ENCODE measurements around the gene FERMT1.

DNA sequence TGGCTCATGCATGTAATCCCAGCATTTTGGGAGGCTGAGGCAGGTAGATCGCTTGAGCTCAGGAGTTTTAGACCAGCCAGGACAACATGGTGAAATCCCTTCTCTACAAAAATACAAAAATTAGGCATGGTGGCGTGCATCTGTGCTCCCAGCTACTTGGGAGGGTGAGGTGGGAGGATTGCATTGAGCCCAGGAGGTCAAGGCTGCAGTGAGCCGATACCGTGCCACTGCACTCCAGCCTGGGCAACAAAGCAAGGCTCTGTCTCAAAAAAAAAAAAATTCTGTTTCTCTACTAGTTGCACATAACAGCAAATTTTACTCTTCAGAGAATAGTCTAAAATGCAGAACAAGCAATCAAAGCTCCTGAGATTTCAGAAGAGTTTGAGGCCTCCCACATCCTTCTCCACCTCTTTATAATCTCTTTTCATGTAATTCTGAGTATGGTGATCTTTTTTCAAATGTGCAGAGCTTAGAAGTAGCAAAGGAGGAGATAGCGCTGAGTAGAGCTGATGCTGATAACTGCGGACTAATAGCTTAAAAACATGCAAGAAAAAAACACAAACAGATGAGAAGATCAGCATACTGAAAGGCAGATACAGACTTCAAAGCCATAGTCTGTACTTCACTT, 92.3 kb downstream of the FERMT1 start:
- no peak for TF ChIP-seq TCF4 (CRISPR knock-in tag; IDR thresholded peaks at IDR 0.05; ENCODE audit: borderline replicate concordance)
- no peak for TF ChIP-seq ARNTL (CRISPR knock-in tag; IDR thresholded peaks at IDR 0.05; ENCODE audit: borderline replicate concordance, low read depth)
- no peak for TF ChIP-seq ZNF565 (CRISPR knock-in tag; conservative IDR thresholded peaks at IDR 0.05; ENCODE audit: low read depth)
- TF ChIP-seq, protein P1, sequence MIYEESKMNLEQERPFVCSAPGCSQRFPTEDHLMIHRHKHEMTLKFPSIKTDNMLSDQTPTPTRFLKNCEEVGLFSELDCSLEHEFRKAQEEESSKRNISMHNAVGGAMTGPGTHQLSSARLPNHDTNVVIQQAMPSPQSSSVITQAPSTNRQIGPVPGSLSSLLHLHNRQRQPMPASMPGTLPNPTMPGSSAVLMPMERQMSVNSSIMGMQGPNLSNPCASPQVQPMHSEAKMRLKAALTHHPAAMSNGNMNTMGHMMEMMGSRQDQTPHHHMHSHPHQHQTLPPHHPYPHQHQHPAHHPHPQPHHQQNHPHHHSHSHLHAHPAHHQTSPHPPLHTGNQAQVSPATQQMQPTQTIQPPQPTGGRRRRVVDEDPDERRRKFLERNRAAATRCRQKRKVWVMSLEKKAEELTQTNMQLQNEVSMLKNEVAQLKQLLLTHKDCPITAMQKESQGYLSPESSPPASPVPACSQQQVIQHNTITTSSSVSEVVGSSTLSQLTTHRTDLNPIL (CRISPR knock-in tag; IDR thresholded peaks at IDR 0.05; ENCODE audit: low read depth): no peak
- TF ChIP-seq ESRRG (CRISPR knock-in tag; IDR thresholded peaks at IDR 0.05): no peak
- no peak for TF ChIP-seq ZFP30 (CRISPR knock-in tag; IDR thresholded peaks at IDR 0.05)
- no peak for TF ChIP-seq CSDC2 (CRISPR knock-in tag; IDR thresholded peaks at IDR 0.05)
- TF ChIP-seq PPARA (CRISPR knock-in tag; IDR thresholded peaks at IDR 0.05; ENCODE audit: borderline replicate concordance): no peak
- TF ChIP-seq ISL1 (CRISPR knock-in tag; IDR thresholded peaks at IDR 0.05): no peak
- TF ChIP-seq, protein P2, sequence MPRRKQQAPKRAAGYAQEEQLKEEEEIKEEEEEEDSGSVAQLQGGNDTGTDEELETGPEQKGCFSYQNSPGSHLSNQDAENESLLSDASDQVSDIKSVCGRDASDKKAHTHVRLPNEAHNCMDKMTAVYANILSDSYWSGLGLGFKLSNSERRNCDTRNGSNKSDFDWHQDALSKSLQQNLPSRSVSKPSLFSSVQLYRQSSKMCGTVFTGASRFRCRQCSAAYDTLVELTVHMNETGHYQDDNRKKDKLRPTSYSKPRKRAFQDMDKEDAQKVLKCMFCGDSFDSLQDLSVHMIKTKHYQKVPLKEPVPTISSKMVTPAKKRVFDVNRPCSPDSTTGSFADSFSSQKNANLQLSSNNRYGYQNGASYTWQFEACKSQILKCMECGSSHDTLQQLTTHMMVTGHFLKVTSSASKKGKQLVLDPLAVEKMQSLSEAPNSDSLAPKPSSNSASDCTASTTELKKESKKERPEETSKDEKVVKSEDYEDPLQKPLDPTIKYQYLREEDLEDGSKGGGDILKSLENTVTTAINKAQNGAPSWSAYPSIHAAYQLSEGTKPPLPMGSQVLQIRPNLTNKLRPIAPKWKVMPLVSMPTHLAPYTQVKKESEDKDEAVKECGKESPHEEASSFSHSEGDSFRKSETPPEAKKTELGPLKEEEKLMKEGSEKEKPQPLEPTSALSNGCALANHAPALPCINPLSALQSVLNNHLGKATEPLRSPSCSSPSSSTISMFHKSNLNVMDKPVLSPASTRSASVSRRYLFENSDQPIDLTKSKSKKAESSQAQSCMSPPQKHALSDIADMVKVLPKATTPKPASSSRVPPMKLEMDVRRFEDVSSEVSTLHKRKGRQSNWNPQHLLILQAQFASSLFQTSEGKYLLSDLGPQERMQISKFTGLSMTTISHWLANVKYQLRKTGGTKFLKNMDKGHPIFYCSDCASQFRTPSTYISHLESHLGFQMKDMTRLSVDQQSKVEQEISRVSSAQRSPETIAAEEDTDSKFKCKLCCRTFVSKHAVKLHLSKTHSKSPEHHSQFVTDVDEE (CRISPR knock-in tag; IDR thresholded peaks at IDR 0.05): no peak
- TF ChIP-seq ZNF70 (CRISPR knock-in tag; IDR thresholded peaks at IDR 0.05): no peak
- no peak for TF ChIP-seq SNAI2 (CRISPR knock-in tag; IDR thresholded peaks at IDR 0.05)
- TF ChIP-seq, protein P3, sequence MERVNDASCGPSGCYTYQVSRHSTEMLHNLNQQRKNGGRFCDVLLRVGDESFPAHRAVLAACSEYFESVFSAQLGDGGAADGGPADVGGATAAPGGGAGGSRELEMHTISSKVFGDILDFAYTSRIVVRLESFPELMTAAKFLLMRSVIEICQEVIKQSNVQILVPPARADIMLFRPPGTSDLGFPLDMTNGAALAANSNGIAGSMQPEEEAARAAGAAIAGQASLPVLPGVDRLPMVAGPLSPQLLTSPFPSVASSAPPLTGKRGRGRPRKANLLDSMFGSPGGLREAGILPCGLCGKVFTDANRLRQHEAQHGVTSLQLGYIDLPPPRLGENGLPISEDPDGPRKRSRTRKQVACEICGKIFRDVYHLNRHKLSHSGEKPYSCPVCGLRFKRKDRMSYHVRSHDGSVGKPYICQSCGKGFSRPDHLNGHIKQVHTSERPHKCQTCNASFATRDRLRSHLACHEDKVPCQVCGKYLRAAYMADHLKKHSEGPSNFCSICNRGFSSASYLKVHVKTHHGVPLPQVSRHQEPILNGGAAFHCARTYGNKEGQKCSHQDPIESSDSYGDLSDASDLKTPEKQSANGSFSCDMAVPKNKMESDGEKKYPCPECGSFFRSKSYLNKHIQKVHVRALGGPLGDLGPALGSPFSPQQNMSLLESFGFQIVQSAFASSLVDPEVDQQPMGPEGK (CRISPR knock-in tag; IDR thresholded peaks at IDR 0.05; ENCODE audit: borderline replicate concordance): no peak
- TF ChIP-seq, protein P4, sequence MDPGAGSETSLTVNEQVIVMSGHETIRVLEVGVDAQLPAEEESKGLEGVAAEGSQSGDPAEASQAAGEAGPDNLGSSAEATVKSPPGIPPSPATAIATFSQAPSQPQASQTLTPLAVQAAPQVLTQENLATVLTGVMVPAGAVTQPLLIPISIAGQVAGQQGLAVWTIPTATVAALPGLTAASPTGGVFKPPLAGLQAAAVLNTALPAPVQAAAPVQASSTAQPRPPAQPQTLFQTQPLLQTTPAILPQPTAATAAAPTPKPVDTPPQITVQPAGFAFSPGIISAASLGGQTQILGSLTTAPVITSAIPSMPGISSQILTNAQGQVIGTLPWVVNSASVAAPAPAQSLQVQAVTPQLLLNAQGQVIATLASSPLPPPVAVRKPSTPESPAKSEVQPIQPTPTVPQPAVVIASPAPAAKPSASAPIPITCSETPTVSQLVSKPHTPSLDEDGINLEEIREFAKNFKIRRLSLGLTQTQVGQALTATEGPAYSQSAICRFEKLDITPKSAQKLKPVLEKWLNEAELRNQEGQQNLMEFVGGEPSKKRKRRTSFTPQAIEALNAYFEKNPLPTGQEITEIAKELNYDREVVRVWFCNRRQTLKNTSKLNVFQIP (CRISPR knock-in tag; IDR thresholded peaks at IDR 0.05; ENCODE audit: borderline replicate concordance, low read depth): no peak

All from SK-N-SH treated with all-trans-retinoic acid at 6 μM for 48 hours (cell line).